HepG2 (cell line): ENCODE measurements around the gene MT1A.

Experiments
- CREB1 ChIP-seq, 2 experiments: fragments of 450-650 bp in 1 of 2; IDR thresholded peaks; 2 replicates each; pipeline ENCODE4 v1.6.1; 2016 to 2017; ENCODE audit warnings: control low read depth in 1 of 2, mild to moderate bottlenecking in 1 of 2, missing compliant biosample characterization in 1 of 2, missing genetic modification characterization in 1 of 2
- EP300 ChIP-seq, 3 experiments: sonication (generic) in 1 of 3; formaldehyde crosslinking in 1 of 3; IDR thresholded peaks; 2 replicates each; pipeline versions ENCODE4 v1.5.1 to v1.6.1; 2011 to 2020; ENCODE audit warnings: low read depth in 2 of 3, low read length in 2 of 3, borderline replicate concordance in 1 of 3, improper control_type of control experiment in 1 of 3, mild to moderate bottlenecking in 1 of 3, missing genetic modification reagents in 1 of 3, moderate library complexity in 1 of 3
- KDM5A ChIP-seq: fragments of 200-600 bp; sonication (generic); IDR thresholded peaks from 2 replicates; pipeline ENCODE4 v1.7.0; 2018; ENCODE audit warnings: antibody characterized with exemption, mild to moderate bottlenecking, low read length, borderline replicate concordance
- NFE2L1 ChIP-seq: sonication (generic); formaldehyde crosslinking; IDR thresholded peaks from 2 replicates; pipeline ENCODE4 v1.4.0; 2020; ENCODE audit warnings: missing genetic modification reagents, mild to moderate bottlenecking, borderline replicate concordance
- RAD21 ChIP-seq: fragments of 450-650 bp; formaldehyde crosslinking; IDR thresholded peaks from 2 replicates; pipeline ENCODE4 v1.5.0; 2020; ENCODE audit warnings: mild to moderate bottlenecking
- THAP11 ChIP-seq: IDR thresholded peaks from 2 replicates; pipeline ENCODE4 v1.6.1; 2016; ENCODE audit warnings: missing biosample characterization, missing genetic modification reagents
- TP53 ChIP-seq: sonication (generic); formaldehyde crosslinking; conservative IDR thresholded peaks from 2 replicates; pipeline ENCODE4 v1.4.0; 2020; ENCODE audit warnings: missing genetic modification reagents
- ZNF335 ChIP-seq: sonication (generic); formaldehyde crosslinking; IDR thresholded peaks from 2 replicates; pipeline ENCODE4 v1.4.0; 2020; ENCODE audit warnings: missing genetic modification reagents
- TF ChIP-seq, protein P1 (sequence below): sonication (generic); formaldehyde crosslinking; IDR thresholded peaks from 2 replicates; pipeline ENCODE4 v1.8.1; 2022; ENCODE audit warnings: mild to moderate bottlenecking, missing genetic modification reagents
- TF ChIP-seq, protein P2 (sequence below): sonication (generic); formaldehyde crosslinking; IDR thresholded peaks from 2 replicates; pipeline ENCODE4 v1.5.0; 2020; ENCODE audit warnings: mild to moderate bottlenecking, missing genetic modification reagents, moderate library complexity

DNA sequence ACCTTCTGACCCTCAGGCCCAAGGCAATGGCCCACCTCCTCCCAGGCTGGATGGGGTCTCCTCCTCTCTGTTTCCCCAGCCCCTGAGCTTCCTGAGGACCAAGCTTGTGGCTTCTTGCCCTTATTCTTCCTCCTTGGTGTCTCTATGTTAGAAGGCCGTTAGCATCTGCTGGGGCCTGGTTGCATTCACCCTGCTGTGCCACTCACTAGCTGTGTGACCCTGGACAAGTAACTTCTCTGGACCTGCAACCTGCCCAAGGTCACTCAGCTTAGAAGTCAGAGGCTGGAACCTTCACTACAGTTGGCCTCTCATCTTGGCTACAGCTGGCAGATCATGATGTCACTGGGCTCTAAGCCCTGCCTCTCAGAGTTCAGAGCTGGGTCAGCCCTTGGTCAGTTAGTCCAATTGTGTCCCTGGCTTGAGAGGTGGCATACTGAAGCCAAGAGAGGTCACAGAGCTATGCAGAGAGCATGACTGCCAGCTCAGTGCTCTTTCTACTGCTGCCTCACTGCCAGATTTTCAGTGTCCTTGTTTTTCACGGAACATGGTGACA lies 27.1 kb upstream of the MT1A start:
- no peak for TF ChIP-seq ZNF335
- TF ChIP-seq, protein P1, sequence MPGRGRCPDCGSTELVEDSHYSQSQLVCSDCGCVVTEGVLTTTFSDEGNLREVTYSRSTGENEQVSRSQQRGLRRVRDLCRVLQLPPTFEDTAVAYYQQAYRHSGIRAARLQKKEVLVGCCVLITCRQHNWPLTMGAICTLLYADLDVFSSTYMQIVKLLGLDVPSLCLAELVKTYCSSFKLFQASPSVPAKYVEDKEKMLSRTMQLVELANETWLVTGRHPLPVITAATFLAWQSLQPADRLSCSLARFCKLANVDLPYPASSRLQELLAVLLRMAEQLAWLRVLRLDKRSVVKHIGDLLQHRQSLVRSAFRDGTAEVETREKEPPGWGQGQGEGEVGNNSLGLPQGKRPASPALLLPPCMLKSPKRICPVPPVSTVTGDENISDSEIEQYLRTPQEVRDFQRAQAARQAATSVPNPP (CRISPR knock-in tag) = no peak
- no peak for TF ChIP-seq RAD21 (CRISPR knock-in tag)
- no peak for TF ChIP-seq NFE2L1
- TF ChIP-seq CREB1 (IDR thresholded peaks at IDR 0.05) = peak; percentile 50
- TF ChIP-seq CREB1 (CRISPR knock-in tag; IDR thresholded peaks at IDR 0.05) = no peak
- no peak for TF ChIP-seq THAP11 (CRISPR knock-in tag)
- no peak for TF ChIP-seq TP53 (CRISPR knock-in tag)
- TF ChIP-seq EP300 (IDR thresholded peaks at IDR 0.05; ENCODE audit: low read depth in 2 of 2, low read length in 2 of 2) = no peak
- no peak for TF ChIP-seq EP300 (CRISPR knock-in tag; IDR thresholded peaks at IDR 0.05; ENCODE audit: borderline replicate concordance)
- no peak for TF ChIP-seq KDM5A
- TF ChIP-seq, protein P2, sequence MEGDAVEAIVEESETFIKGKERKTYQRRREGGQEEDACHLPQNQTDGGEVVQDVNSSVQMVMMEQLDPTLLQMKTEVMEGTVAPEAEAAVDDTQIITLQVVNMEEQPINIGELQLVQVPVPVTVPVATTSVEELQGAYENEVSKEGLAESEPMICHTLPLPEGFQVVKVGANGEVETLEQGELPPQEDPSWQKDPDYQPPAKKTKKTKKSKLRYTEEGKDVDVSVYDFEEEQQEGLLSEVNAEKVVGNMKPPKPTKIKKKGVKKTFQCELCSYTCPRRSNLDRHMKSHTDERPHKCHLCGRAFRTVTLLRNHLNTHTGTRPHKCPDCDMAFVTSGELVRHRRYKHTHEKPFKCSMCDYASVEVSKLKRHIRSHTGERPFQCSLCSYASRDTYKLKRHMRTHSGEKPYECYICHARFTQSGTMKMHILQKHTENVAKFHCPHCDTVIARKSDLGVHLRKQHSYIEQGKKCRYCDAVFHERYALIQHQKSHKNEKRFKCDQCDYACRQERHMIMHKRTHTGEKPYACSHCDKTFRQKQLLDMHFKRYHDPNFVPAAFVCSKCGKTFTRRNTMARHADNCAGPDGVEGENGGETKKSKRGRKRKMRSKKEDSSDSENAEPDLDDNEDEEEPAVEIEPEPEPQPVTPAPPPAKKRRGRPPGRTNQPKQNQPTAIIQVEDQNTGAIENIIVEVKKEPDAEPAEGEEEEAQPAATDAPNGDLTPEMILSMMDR (CRISPR knock-in tag) = no peak
